Measurements from ENCODE around the gene GUCY1A2.

The GUCY1A2 gene

GRCh38 chr11:106728859-106729258 is 289.4 kb downstream of the GUCY1A2 start:
- DNase-seq (ENCODE audit: low read depth), result no peak

GRCh38 chr11:106728379-106728778 is 289.9 kb downstream of the GUCY1A2 start:
- no peak for DNase-seq (ENCODE audit: low read depth)

DNA sequence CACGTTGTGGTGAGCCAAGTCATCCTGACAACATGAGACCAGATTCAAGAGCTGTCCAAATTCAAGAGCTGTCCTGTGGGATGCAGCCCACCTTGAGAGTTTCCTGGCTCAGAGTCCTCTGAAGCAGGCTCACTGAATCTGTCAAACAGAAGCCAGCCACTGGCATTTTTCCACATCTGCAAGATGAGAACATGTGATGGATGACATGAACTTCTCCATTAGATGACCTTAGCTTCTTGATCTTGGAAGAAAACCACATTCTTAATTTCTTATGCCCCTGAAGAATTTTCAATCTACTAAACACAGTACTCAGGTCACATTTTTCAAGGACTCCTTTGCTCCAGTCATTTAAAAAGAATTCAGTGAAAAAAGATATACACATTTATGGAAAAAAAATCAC is 291.0 kb downstream of the GUCY1A2 start:
- no peak for DNase-seq (ENCODE audit: low read depth)

- peak; percentile 4 for DNase-seq (ENCODE audit: low read depth)
Measured at GRCh38 chr11:106724293-106724892, 293.9 kb downstream of the GUCY1A2 start.

DNA sequence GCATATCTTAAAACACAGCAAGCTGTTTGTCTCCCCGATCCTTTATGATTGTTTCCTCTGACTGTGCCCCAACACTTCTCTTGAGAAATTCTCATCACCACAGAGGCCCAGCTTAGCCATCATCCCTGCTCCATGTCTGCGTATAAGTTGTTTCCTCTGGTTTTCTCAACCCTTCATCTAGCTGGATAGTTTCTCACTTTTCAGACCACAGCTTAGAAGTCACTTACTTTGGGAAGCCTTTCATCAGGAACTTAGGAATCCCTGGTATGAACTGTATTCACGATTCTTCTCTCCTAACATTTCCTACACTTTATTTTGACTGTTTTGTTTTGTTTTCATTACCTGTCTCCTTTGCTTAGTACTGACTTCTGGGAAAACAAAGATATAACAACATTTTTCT is 295.2 kb downstream of the GUCY1A2 start:
- no peak for DNase-seq (ENCODE audit: low read depth)

GRCh38 chr11:106717222-106717621 is 301.1 kb downstream of the GUCY1A2 start:
- DNase-seq (ENCODE audit: low read depth), result no peak

DNA sequence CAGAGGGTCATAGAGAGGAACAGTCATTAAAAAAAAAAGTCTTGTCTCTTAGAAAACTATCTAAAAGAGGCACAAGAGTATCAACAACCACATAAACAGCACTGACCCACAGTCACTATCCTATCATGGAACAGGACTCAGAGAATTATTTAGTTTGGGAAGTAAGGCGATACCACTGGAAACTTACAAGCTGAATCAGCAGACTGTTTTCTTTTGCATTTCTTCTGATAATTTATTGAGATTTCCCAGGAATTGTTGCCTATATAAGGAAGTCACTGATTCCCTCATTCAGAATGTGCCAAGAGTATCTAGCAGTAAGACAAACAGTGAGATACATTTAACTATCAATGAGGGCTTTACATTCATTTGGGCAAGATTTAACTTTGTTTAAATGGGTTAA is 304.1 kb downstream of the GUCY1A2 start:
- DNase-seq (ENCODE audit: low read depth), result no peak

GRCh38 chr11:106708348-106708747 is 309.9 kb downstream of the GUCY1A2 start:
- DNase-seq (ENCODE audit: low read depth), result no peak

DNA sequence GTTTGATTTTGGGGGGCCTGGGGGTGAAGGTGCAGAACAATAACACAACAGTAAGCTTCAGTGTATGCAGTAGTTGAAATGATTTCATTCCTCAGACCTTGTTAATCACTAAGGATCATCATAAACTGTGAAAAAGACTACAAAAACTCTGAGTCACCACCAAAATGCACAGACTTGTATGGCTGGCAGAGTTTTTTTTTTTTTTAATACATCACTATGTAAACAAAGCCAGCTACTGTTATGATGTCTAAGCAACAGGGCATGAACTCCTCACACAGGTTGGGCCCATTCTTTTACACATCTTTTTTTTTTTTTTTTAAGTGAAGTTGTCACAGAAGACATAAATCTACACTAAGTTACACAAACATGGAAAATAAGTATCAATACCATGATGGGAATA is 311.9 kb downstream of the GUCY1A2 start:
- DNase-seq (ENCODE audit: low read depth), result peak; percentile 83

GRCh38 chr11:106702805-106703204 is 315.5 kb downstream of the GUCY1A2 start:
- no peak for DNase-seq (ENCODE audit: low read depth)

- DNase-seq (ENCODE audit: low read depth), result peak; percentile 63
Measured at GRCh38 chr11:106697058-106697457, 321.2 kb downstream of the GUCY1A2 start.

- DNase-seq (ENCODE audit: low read depth), result peak; percentile 5
Measured at GRCh38 chr11:106695506-106695905, 322.8 kb downstream of the GUCY1A2 start.

- no peak for DNase-seq (ENCODE audit: low read depth)
Measured at GRCh38 chr11:106694501-106694900, 323.8 kb downstream of the GUCY1A2 start.

- peak; percentile 61 for DNase-seq (ENCODE audit: low read depth)
Measured at GRCh38 chr11:106691807-106692365, 326.4 kb downstream of the GUCY1A2 start.

DNA sequence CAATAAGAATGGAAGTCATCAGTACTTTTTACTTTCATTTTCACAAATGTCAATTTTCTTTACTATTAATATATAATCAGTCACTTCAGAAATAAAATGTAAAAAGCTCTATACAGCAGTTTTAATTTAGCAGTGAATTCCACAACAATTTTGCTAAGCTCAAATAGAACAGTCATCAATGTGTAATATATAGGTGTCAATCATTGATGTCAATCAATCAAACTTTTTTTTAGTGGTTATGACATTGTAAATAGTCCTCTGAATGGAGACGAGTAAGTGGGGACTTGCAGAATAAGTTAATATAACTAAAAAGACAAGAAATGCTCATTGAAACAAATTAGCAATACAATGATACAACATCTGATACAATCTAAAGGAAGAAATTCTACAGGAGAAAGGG is 327.4 kb downstream of the GUCY1A2 start:
- no peak for DNase-seq (ENCODE audit: low read depth)

GRCh38 chr11:106684944-106685343 is 333.3 kb downstream of the GUCY1A2 start:
- no peak for DNase-seq (ENCODE audit: low read depth)

- DNase-seq (ENCODE audit: low read depth), result no peak
Measured at GRCh38 chr11:106683435-106683834, 334.8 kb downstream of the GUCY1A2 start.

DNA sequence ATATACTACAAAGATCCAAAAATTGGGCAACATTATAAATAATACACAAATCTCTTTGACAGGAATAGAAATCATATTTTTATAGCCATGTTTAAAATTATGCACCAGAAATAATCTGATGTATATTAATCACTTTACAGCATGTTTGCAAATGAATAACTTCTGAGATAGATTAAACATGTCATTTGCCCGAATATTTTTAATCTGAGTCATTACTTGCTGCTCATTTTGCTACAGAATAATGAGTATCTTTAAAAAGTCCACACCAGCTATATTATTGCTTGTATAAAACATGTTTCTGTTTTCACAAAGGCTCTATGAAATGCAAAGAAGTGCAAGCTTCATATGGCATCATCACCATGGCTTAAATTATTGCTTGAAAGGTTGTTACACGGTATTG is 336.8 kb downstream of the GUCY1A2 start:
- peak; percentile 15 for DNase-seq (ENCODE audit: low read depth)

DNA sequence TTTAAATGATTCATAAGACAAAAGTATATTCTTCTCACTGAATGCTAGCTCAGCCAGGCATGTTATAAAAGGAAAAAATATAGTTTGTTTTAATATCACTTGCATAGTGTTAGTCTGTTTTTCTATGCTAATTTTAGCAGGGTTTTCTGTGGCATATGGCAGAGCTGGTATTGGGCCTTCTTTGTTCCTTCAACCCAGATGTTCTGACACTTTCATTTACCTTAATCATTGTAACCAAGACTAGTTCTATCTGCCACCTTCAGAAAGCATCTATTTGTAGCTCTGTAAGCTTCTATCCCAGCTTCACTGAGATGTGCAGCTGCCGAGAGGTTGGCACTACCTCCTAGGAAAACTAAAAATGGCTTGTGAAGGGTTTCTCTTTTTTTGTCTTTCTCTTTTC is 338.7 kb downstream of the GUCY1A2 start:
- no peak for DNase-seq (ENCODE audit: low read depth)

DNA sequence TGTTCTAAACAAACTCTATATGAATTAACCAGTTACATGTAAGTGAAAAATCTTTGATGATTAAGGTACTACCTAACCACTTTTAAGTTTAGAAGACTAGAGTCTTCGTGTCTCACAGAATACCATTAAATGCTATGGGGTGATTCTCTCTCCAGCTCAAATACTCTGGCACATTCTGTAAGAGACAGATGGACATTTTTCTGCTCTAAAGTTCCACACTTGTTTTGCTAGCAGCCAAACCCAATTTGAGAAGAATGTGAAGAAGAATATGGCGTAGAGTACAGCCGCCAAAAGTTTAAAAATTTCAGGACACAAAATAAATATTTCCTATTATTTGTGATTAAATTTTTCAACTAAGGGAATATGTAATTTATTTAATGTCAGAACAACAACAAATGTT is 339.1 kb downstream of the GUCY1A2 start:
- DNase-seq (ENCODE audit: low read depth), result no peak

- DNase-seq (ENCODE audit: low read depth), result no peak
Measured at GRCh38 chr11:106670069-106670468, 348.2 kb downstream of the GUCY1A2 start.

- peak; percentile 45 for DNase-seq (ENCODE audit: low read depth)
Measured at GRCh38 chr11:106668147-106668546, 350.1 kb downstream of the GUCY1A2 start.

GRCh38 chr11:106656646-106657045 is 361.6 kb downstream of the GUCY1A2 start:
- DNase-seq (ENCODE audit: low read depth), result peak; percentile 48

- DNase-seq (ENCODE audit: low read depth), result peak; percentile 55
Measured at GRCh38 chr11:106644824-106645223, 373.5 kb downstream of the GUCY1A2 start.
